D341Med (cell line): ENCODE results near the gene ZDHHC6.
"Not testable (repeated sequence)": the region's sequence is repeated elsewhere in the genome, so short reads cannot be mapped to it uniquely, and the experiment has no call there.

Source experiments
- DNase-seq: peaks from one replicate; pipeline ENCODE4 v3.0.0; 2012; ENCODE audit warnings: low spot score

Gene ZDHHC6, protein sequence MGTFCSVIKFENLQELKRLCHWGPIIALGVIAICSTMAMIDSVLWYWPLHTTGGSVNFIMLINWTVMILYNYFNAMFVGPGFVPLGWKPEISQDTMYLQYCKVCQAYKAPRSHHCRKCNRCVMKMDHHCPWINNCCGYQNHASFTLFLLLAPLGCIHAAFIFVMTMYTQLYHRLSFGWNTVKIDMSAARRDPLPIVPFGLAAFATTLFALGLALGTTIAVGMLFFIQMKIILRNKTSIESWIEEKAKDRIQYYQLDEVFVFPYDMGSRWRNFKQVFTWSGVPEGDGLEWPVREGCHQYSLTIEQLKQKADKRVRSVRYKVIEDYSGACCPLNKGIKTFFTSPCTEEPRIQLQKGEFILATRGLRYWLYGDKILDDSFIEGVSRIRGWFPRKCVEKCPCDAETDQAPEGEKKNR

DNA sequence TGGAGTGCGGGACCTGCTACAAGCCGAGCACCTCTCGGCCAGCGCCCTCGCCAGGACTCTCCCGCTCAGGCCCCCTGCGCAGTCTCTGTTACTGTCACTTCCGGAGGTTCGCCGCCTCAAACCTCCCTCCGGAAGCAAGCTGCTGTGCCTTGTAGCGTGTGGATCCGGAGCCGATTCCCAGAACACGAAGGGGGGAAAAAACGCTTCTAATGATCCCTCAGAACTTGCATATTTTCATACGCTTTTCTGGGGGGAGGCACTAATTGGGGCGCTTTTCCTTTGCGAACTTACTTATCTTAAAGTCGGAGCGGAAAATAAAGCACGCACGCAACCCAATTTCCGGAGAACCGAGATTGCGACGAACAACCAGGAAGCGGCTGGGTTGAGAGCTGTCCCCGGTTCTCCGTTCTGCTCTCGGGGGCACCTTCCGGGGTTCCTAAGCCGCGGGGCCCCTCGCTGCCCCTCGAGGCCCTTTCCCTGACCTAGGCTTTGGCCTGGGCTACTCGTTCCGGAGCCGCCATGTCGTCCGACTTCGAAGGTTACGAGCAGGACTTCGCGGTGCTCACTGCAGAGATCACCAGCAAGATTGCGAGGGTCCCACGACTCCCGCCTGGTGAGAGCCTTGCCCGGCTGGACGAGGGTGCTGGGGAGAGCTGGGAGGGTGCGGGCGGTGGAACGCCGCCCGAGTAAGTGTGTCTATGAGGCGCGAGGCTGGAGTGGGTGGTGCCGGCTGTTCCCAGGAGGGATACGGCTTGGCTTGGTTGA is at the start of gene ZDHHC6, which contains the start of gene VTI1A:
Gene ZDHHC6 (minus strand): TSS at position 60 of the 765 bp plus-strand sequence. CDS start 1,478 bp downstream, outside the sequence.
Gene VTI1A (plus strand): TSS at position 361 of the 765 bp plus-strand sequence. CDS start 159 bp downstream, at position 520.
- DNase-seq, result peak; percentile 82

DNA sequence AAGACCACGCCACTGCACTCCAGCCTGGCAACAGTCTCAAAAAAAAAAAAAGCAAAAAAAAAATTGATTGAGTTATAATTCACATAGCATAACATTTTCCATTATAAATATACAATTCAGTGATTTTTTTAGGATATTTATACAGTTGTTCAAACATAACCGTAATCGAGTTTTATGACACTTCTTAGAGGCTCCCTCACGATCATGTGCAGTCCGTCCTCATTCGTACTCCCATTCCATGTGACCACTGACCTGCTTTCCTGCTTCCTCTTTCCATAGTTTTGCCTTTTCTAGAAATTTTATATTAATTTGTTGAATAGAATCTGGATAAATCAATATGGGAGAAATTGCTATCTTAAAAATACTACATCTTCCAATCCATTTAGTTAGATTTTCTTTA is 46.0 kb upstream of the ZDHHC6 start:
- no peak for DNase-seq

GRCh38 chr10:112491144-112491543 is 44.4 kb upstream of the ZDHHC6 start:
- DNase-seq, result no peak

DNA sequence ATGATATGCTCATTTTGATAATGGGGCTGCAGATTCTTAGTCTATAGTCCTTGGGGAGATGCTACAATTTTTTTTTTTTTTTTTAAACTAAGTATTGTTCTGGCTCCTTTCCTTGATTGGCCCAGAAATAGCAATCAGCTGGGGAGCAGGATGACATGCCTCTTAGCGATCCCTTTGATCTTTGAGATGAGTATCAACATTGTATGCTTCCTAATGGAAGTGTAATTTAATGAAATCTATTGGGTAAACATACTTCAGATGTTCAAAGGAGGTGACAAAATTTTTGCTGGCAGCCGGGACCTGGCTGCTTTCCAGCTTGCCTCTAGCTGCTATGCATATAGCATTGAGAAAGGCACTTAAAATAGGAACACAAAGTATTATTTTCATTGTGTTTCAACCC is 43.8 kb upstream of the ZDHHC6 start:
- DNase-seq, result no peak

- DNase-seq, result no peak
Measured at GRCh38 chr10:112487964-112488363, 41.2 kb upstream of the ZDHHC6 start.

GRCh38 chr10:112484399-112484798 is 37.7 kb upstream of the ZDHHC6 start:
- no peak for DNase-seq

DNA sequence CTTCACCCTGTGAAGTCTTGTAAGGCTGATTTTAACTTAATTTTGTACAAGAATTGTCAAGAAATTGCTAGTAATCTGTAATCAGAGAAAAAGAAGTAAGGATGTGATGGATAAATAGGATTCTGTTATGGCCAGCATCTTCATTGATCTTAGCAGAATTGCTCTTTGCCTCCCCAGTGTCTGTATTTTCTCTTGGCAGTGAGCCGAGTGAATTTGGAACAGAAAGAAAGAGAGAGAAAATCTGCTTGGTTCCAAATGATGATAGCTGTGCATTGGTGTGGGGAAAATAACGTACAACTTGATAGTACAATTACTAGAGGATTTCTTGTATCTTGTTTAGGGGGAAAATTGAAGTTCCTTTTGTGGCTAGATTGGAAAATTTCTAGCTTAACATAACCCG is 34.9 kb upstream of the ZDHHC6 start:
- no peak for DNase-seq

DNA sequence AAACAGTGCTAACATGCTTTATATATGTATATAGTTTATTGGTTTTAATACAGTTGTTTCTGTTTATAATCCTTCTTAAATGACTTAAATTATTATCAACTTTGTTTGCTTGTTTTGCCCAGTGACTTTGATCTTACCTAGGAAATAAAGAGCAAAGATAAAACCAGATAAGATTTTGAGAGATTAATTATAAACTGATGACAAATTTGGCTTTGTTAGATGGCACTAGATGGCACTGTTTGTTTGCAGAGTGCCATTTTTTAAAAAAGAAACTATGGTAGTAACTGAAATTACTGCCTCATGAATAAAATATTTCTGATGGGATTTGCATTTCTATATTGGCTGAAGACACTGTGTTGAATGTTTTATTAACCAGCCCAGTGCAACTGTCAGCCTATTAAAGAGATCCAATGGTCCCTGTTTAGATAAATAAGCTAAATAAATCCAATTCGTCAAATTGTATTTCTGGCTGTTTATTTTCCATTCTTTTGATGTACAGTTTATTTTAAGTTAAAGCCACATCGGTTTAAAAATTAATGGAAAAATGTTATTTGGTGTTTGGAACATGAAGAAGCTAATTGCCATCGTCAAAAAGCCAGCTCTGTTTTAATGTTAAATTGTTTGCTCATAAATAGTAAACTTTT is 29.0 kb upstream of the ZDHHC6 start:
- DNase-seq, result no peak

- peak; percentile 35 for DNase-seq
Measured at GRCh38 chr10:112471878-112472487, 25.3 kb upstream of the ZDHHC6 start.

DNA sequence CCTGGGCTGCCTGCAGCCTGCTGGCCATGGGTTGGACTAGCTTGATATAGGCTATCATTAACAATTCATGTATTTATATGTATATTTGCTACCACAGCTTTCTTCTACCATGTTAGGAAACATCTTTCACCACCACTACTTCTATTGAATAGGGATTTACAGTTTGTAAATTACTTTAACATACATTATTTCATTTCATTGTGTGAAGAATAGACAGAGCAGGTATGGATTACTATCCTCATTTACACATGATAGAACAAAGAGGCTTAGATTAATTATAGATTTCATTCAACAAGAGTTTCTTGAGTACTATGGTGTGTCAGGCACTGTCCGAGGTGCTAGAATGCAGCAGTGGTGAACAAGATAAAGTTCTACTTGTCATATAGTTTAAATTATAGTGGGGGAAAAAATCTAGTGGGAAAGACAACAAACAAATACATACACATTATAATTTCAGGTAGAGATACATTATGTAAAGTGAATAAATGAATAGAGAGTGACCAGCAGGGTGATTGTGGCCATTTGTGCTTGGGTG is 20.9 kb upstream of the ZDHHC6 start:
- DNase-seq, result no peak

DNA sequence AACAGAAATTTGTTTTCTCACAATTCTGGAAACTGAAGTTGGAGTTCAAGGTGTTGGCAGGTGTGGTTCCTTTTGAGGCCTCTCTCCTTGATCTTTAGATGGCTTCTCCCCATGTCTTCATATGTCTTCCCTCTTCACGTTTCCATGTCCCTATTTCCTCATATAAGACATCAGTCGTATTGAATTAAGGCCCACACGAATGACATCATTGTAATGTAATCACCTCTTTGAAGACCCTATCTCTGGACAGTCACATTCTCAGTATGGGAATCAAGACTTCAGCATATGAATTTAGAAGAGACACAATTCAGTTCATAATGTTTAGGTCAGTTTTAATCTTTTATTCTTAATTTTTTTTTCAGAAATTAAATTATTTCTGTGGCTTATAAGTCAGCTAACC is 20.1 kb upstream of the ZDHHC6 start:
- no peak for DNase-seq

DNA sequence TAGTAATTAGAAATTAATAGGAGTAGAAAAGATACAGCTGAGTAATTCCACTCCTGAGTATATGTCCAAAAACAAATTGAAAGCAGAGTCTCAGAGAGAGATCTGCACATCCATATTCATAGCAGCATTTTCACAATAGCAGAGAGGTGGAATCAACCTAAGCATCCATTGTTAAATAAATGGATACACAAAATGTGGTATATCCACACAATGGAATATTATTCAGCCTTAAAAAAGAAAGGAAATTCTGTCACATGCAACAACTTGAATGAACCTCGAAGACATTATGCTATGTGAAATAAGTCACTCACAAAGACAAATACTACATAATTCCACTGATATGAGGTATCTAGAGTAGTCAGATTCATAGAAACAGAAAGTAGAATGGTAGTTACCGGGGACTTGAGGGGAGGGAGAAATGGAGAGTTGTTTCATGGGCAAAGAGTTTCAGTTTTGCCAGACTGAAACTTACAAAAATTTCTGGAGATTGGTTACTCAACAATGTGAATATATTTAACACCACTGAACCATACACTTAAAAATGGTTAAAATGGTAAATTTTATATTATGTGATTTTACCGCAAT is 18.7 kb upstream of the ZDHHC6 start:
- DNase-seq, result no peak

- DNase-seq, result not testable (repeated sequence)
Measured at GRCh38 chr10:112464074-112464473, 17.4 kb upstream of the ZDHHC6 start.

GRCh38 chr10:112461029-112461887 is 14.5 kb upstream of the ZDHHC6 start:
- no peak for DNase-seq

DNA sequence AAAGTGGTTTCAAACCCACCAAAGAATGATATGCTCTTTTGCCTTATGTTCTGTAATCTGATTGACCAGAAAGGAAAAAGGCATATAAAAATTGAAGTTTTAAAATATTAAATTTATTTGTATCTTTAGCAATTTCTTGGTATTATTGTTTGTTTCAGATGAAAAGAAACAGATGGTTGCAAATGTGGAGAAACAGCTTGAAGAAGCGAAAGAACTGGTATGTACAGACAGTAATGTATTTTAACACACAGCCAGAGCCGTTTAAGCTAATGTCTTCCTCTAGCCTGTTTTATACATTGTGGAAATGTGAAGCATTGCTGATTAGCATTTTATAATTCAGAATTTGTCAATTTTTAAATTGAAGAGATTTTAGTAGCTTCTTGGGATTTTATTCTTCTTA is 13.7 kb upstream of the ZDHHC6 start:
- DNase-seq, result no peak

DNA sequence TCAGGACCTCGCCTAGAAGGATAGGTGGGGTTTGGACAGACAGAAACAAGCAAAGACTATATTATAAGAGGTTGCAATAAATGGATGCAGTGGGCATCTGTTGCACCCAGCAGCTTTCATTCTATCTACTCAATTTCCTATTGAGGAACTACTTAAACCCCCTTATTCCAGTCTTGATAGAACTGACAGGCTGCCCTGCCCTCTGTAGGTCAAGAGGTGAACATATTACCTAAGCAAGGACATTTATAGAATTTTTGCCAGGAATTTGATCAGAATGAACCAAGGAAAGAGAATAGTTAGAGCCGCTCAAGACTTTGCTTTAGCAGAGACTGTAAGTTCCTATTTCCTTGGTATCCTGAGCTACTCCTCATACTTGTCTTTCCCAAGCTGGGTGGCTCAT is 9.8 kb upstream of the ZDHHC6 start:
- no peak for DNase-seq

DNA sequence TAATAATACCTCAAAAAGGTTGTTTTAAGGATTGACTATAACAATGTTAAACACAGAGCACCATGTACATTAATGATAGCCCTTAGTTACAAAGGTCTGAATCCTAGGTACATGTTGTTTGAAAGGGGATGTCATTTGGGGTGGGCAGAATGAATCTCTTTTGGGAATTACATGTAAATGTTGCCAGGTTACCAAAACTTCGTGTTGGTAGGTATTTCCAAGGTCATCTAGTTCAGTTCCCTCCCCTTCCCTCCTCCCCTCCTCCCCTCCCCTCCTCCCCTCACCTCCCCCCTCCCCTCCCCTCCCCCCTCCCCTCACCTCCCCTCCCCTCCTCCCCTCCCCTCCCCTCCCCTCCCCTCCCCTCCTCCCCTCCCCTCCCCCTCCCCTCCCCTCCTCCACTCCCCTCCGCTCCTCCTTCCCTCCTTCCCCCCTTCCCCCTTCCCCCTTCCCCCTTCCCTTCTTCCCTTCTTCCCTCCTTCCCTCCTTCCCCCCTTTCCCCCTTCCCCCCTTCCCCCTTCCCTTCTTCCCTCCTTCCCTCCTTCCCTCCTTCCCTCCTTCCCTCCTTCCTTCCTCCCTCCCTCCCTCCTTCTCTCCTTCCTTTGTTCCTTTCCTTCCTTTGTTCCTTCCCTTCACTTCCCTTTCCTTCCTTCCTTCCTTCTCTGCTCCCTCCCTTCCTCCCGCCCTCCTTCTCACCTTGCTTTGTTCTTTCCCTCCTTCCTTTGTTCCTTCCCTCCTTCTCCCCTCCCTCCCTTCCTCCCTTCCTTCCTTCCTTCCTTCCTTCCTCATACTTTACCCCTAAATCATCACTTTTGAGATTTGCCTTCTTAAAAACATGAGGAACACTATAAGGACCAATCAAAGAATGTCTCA is 8.4 kb upstream of the ZDHHC6 start:
- DNase-seq, result no peak

GRCh38 chr10:112448888-112449287 is 2.2 kb upstream of the ZDHHC6 start:
- no peak for DNase-seq

GRCh38 chr10:112447620-112447928 is 860 bp upstream of the ZDHHC6 start:
- DNase-seq, result no peak
